Stomach smooth muscle (tissue), 2 donors: ENCODE data around the gene ZNF732.
"Not testable (repeated sequence)": the region's sequence is repeated elsewhere in the genome, so short reads cannot be mapped to it uniquely, and the experiment has no call there.

Source experiments
- H3K27ac ChIP-seq: one replicate; pipeline ENCODE4 v1.7.0; 2013; ENCODE audit warnings: mild to moderate bottlenecking, low read length, inconsistent platforms
- H3K27me3 ChIP-seq, 2 donors: one replicate each; pipeline ENCODE4 v1.7.0; 2013; ENCODE audit warnings: low read length in 2 of 2; ENCODE audit not compliant: insufficient read depth in 2 of 2, control insufficient read depth in 1 of 2
- H3K36me3 ChIP-seq, 2 donors: one replicate each; pipeline ENCODE4 v1.7.0; 2013; ENCODE audit warnings: low read length in 2 of 2; ENCODE audit not compliant: control insufficient read depth in 2 of 2, insufficient read depth in 2 of 2
- H3K4me1 ChIP-seq: one replicate; pipeline ENCODE4 v1.7.0; 2013; ENCODE audit warnings: low read length; ENCODE audit not compliant: control insufficient read depth, insufficient read depth
- H3K4me3 ChIP-seq, 2 donors: one replicate each; pipeline ENCODE4 v1.7.0; 2013; ENCODE audit warnings: low read length in 2 of 2
- H3K9ac ChIP-seq, 2 donors: one replicate each; pipeline ENCODE4 v1.7.0; 2013; ENCODE audit warnings: low read length in 2 of 2, mild to moderate bottlenecking in 1 of 2
- H3K9me3 ChIP-seq, 2 donors: one replicate each; pipeline ENCODE4 v1.7.0; 2013; ENCODE audit warnings: low read length in 2 of 2; ENCODE audit not compliant: control insufficient read depth in 2 of 2
- donor health status: healthy.
- donor health status: Pancreatic carcinoma.

The ZNF732 gene

DNA sequence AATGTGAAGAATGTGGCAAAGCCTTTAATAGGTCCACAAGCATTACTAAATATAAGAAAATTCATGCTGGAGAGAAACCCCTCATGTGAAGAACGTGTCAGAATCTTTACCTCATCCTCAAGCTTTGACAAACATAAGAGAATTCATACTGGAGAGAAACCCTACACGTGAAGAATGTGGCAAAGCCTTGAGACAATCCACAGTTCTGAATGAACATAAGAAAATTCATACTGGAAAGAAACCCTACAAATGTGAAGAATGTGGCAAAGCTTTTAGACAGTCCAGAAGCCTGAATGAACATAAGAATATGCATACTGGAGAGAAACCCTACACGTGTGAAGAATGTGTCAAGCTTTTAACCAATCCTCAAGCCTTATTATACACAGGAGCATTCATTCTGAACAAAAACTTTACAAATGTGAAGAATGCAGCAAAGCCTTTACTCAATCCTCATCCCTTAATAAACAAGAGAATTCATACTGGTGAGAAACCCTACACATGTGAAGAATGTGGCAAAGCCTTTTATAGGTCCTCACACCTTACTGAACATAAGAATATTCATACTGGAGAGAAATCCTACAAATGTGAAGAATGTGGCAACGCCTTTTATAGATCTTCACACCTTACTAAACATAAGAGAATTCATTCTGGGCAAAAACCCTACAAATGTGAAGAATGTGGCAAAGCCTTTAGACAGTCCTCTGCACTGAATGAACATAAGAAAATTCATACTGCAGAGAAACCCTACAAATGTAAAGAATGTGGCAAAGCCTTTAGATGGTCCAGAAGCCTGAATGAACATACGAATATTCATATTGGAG lies 51.1 kb downstream of the ZNF732 start:
- no peak overlapping the region for H3K27ac ChIP-seq
- no peak overlapping the region for H3K4me3 ChIP-seq
- peaks cover 0 to 3% of the 10 kb centered on the region in 2 donors for H3K36me3 ChIP-seq
- H3K4me1 ChIP-seq, result no peaks in the 10 kb centered on the region
- peaks cover 12 to 17% of the 10 kb centered on the region in 2 donors for H3K9me3 ChIP-seq
- no peaks in the 10 kb centered on the region for H3K27me3 ChIP-seq
- H3K9ac ChIP-seq, result no peak overlapping the region

DNA sequence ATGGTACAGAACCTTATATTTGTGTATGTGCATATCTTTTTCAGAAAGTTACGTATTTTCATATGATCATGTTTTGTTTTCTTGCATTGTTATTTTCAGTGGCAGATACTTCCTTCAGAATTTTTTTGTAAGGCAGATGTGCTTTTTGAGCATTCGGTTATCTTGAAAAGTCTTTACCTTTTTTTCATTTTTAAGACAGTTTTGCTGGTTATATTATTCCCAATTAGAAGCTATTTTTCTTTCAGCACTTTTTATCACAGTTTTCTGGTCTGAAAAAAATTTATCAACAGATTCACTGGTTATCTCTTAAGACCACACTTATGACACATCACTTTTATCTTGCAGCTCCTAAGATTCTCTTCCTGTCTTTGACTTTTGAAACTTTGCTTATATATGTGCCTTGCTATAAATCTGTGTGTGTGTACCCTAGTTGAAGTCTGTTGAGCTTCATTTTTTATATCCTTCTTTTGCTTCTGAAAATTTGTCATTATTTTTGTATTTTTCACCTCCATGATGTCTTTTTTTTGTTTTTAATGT lies 53.1 kb downstream of the ZNF732 start:
- no peaks in the 10 kb centered on the region for H3K27me3 ChIP-seq
- no peak overlapping the region for H3K27ac ChIP-seq
- H3K9me3 ChIP-seq, result peaks cover 14 to 17% of the 10 kb centered on the region in 2 donors
- H3K4me3 ChIP-seq, result no peak overlapping the region
- no peaks in the 10 kb centered on the region for H3K4me1 ChIP-seq
- peaks cover 0 to 3% of the 10 kb centered on the region in 2 donors for H3K36me3 ChIP-seq
- no peak overlapping the region for H3K9ac ChIP-seq

DNA sequence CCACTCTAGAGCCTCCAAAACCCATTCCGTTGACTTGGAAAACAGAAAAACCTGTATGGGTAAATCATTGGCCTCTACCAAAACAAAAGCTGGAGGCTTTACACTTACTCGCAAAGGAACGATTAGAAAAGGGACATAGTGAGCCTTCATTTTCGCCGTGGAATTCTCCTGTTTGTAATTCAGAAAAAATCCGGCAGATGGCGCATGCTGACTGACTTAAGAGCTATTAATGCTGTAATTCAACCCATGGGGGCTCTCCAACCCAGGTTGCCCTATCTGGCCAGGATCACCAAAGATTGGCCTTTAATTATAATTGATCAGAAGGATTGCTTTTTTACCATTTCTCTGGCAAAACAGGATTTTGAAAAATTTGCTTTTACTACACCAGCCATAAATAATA lies 60.8 kb downstream of the ZNF732 start:
- Histone ChIP-seq H3K36me3 (no peaks in the 10 kb centered on the region), H3K27me3 (no peaks in the 10 kb centered on the region), H3K4me3 (no peak overlapping the region), H3K4me1 (peaks cover 11% of the 10 kb centered on the region), H3K9me3 (peaks cover 0 to 2% of the 10 kb centered on the region in 2 donors), H3K9ac (no peak overlapping the region), H3K27ac (no peak overlapping the region)

DNA sequence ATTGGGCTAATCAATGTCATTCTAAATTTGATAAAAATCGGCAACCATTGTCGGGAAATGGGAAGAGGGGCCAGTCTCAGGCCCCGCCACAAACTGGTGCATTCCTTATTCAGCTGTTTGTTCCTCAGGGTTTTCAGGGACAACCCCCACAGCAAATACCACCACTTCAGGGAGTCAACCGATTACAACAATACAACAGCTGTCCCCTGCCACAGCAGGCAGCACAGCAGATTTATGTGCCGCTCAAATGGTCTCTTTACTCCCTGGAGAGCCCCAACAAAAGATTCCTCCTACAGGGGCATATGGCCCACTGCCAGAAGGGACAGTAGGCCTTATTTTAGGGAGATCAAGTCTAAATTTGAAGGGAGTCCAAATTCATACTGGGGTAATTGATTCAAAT lies 61.8 kb downstream of the ZNF732 start:
- Histone ChIP-seq H3K27me3 (no peaks in the 10 kb centered on the region), H3K4me1 (peaks cover 11% of the 10 kb centered on the region), H3K9me3 (peaks cover 0 to 1% of the 10 kb centered on the region in 2 donors), H3K9ac (no peak overlapping the region), H3K4me3 (no peak overlapping the region), H3K27ac (no peak overlapping the region), H3K36me3 (no peaks in the 10 kb centered on the region)

DNA sequence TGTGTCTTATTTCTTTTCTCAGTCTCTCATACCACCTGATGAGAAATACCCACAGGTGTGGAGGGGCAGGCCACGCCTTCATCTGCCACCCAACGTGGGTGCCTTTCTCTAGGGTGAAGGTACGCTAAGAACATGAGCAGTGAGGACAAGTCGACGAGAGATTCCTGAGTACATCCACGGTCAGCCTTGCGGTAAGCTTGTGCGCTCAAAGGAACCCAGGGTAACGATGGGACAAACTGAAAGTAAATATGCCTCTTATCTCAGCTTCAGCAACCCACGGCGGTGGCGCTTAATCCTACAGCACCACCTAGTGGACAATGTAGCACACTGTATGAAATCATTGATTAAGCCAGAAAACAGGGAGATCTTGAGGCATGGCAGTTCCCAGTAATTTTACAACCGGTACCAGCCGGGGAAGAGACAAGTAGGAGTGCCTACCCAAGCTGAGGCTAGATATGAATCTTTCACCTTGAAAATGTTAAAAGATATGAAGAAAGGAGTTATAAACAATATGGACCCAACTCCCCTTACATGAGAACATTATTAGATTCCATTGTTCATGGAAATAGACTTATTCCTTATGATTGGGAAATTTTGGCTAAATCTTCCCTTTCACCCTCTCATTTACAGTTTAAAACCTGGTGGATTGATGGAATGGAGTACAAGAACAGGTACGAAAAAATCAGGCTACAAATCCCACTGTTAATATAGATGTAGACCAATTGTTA lies 63.0 kb downstream of the ZNF732 start:
- no peaks in the 10 kb centered on the region for H3K27me3 ChIP-seq
- H3K27ac ChIP-seq, result no peak overlapping the region
- H3K36me3 ChIP-seq, result no peaks in the 10 kb centered on the region
- peaks cover 11% of the 10 kb centered on the region for H3K4me1 ChIP-seq
- H3K9me3 ChIP-seq, result no peaks in the 10 kb centered on the region
- peak overlapping the region; percentile 49 to 66 for H3K9ac ChIP-seq
- H3K4me3 ChIP-seq, result peak overlapping the region; percentile 60 to 80

DNA sequence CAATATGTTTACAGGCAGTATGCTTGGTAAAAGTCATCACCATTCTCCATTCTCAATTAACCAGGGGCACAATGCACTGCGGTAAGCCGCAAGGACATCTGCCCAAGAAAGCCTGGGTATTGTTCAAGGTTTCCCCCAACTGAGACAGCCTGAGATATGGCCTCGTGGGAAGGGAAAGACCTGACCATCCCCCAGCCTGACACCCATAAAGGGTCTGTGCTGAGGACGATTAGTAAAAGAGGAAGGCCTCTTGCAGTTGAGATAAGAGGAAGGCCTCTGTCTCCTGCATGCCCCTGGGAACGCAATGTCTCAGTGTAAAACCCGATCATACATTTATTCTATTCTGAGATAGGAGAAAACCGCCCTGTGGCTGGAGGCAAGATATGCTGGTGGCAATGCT lies 63.9 kb downstream of the ZNF732 start:
- H3K27me3 ChIP-seq, H3K36me3 ChIP-seq, H3K9ac ChIP-seq, H3K9me3 ChIP-seq, H3K27ac ChIP-seq: not testable (repeated sequence)
- H3K4me3 ChIP-seq, result peak overlapping the region in 1 of 2 donors; percentile 80
- H3K4me1 ChIP-seq, result peaks cover 11% of the 10 kb centered on the region

DNA sequence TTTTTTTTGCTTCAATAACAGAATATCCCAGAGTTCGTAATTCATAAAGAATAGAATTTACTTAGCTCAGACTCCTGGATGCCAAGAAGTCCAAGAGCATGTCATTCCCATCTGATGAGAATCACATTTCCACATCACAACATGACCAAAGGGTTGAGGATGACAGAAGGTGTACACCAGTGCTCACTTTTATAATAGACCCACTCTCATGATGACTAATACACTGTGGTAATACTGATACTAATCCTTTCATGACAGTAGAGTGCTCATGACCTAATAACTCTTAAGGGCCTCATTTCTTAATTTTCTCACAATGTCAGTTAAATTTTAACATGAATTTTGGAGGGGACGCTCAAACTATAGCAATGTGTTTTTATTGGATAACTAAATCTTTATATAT lies 69.2 kb downstream of the ZNF732 start:
- H3K9me3 ChIP-seq, result no peaks in the 10 kb centered on the region
- H3K9ac ChIP-seq, result no peak overlapping the region
- H3K27me3 ChIP-seq, result no peaks in the 10 kb centered on the region
- H3K4me1 ChIP-seq, result no peaks in the 10 kb centered on the region
- no peaks in the 10 kb centered on the region for H3K36me3 ChIP-seq
- H3K27ac ChIP-seq, result no peak overlapping the region
- no peak overlapping the region for H3K4me3 ChIP-seq

DNA sequence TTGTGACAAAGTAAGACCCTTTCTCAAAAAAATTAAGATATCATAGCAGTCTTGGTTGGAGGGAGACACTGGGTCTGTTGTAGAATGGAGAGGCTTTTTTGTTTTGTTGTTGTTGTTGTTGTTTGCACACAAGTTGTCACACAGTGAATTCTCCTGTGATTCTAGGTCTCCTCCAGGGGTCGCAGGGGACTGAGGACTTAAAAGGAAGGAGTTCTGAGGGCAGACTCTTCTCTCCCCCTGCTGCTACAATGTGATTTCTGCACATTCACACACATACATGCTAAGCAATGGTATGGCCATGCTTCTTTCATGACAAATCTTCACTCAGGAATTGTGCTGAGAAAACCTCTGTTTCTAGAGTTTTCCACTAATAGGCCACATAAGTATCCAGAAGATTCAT lies 71.1 kb downstream of the ZNF732 start:
- no peaks in the 10 kb centered on the region for H3K9me3 ChIP-seq
- H3K27ac ChIP-seq, result no peak overlapping the region
- H3K4me1 ChIP-seq, result no peaks in the 10 kb centered on the region
- H3K9ac ChIP-seq, result no peak overlapping the region
- no peaks in the 10 kb centered on the region for H3K36me3 ChIP-seq
- H3K4me3 ChIP-seq, result no peak overlapping the region
- no peaks in the 10 kb centered on the region for H3K27me3 ChIP-seq

DNA sequence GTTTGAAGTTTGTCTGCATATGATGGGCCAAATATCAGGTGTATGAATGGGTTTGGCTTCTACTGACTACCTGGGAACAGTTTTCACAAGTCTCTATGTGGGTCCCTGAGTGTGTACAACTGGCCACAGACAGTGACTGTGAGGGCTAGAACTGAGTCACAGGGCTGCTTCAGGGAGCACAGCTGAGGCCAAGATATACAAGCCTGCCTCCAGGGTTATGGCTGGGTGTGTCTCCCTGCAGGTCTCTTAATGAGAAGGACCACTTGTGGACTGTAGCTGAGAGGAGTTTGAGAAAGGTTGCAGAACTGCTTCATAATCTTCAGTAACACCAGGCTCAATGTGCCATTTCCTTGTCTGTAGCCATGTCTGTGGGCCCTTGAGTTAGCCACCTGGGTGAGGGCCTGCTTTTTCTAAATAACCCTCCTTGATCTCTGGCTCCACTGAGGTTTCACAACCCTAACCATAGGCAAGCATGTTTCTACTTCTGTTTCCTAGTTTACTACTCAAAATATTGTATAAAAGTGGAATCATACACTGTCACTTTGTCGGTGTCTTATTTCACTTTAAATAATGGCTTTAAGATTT lies 81.3 kb downstream of the ZNF732 start:
- H3K9ac ChIP-seq, result no peak overlapping the region
- no peak overlapping the region for H3K4me3 ChIP-seq
- no peaks in the 10 kb centered on the region for H3K9me3 ChIP-seq
- no peaks in the 10 kb centered on the region for H3K27me3 ChIP-seq
- no peaks in the 10 kb centered on the region for H3K36me3 ChIP-seq
- H3K27ac ChIP-seq, result no peak overlapping the region
- no peaks in the 10 kb centered on the region for H3K4me1 ChIP-seq
